ENCODE results near the gene SLC39A6.
"Not testable (repeated sequence)": the region's sequence is repeated elsewhere in the genome, so short reads cannot be mapped to it uniquely, and the experiment has no call there.

The SLC39A6 gene

GRCh38 chr18:36128907-36129299 lies 237 bp downstream of the SLC39A6 start:
- peak overlapping the region; percentile 97 for H3K4me3 ChIP-seq (ENCODE audit: low read length)
- TF ChIP-seq ZNF274 (IDR thresholded peaks at IDR 0.05; ENCODE audit: low read depth, low read length): no peak

- peak overlapping the region; percentile 97 for H3K4me3 ChIP-seq (ENCODE audit: low read length)
- no peak for TF ChIP-seq ZNF274 (IDR thresholded peaks at IDR 0.05; ENCODE audit: low read depth, low read length)
Measured at GRCh38 chr18:36128530-36128870, 640 bp downstream of the SLC39A6 start.

- H3K4me3 ChIP-seq (ENCODE audit: low read length): peak overlapping the region; percentile 97
- no peak for TF ChIP-seq ZNF274 (IDR thresholded peaks at IDR 0.05; ENCODE audit: low read depth, low read length)
Measured at GRCh38 chr18:36127836-36128529, 1.2 kb downstream of the SLC39A6 start.

- TF ChIP-seq ZNF274 (IDR thresholded peaks at IDR 0.05; ENCODE audit: low read depth, low read length): no peak
- H3K4me3 ChIP-seq (ENCODE audit: low read length): no peak overlapping the region
Measured at GRCh38 chr18:36126668-36127067, 2.5 kb downstream of the SLC39A6 start.

- H3K4me3 ChIP-seq (ENCODE audit: low read length): no peak overlapping the region
- TF ChIP-seq ZNF274 (IDR thresholded peaks at IDR 0.05; ENCODE audit: low read depth, low read length): no peak
Measured at GRCh38 chr18:36124841-36125240, 4.3 kb downstream of the SLC39A6 start.

GRCh38 chr18:36120297-36120696 lies 8.8 kb downstream of the SLC39A6 start:
- no peak for TF ChIP-seq ZNF274 (IDR thresholded peaks at IDR 0.05; ENCODE audit: low read depth, low read length)
- no peak overlapping the region for H3K4me3 ChIP-seq (ENCODE audit: low read length)

GRCh38 chr18:36116771-36117170 lies 12.4 kb downstream of the SLC39A6 start:
- not testable (repeated sequence) for H3K4me3 ChIP-seq (ENCODE audit: low read length)

GRCh38 chr18:36114738-36115137 lies 14.4 kb downstream of the SLC39A6 start:
- TF ChIP-seq ZNF274 (IDR thresholded peaks at IDR 0.05; ENCODE audit: low read depth, low read length): no peak
- H3K4me3 ChIP-seq (ENCODE audit: low read length): no peak overlapping the region

- no peak for TF ChIP-seq ZNF274 (IDR thresholded peaks at IDR 0.05; ENCODE audit: low read depth, low read length)
- no peak overlapping the region for H3K4me3 ChIP-seq (ENCODE audit: low read length)
Measured at GRCh38 chr18:36114251-36114650, 14.9 kb downstream of the SLC39A6 start.

- H3K4me3 ChIP-seq (ENCODE audit: low read length): no peak overlapping the region
- no peak for TF ChIP-seq ZNF274 (IDR thresholded peaks at IDR 0.05; ENCODE audit: low read depth, low read length)
Measured at GRCh38 chr18:36112302-36112701, 16.8 kb downstream of the SLC39A6 start.

GRCh38 chr18:36109737-36110136 lies 19.4 kb downstream of the SLC39A6 start:
- TF ChIP-seq ZNF274 (IDR thresholded peaks at IDR 0.05; ENCODE audit: low read depth, low read length): no peak
- no peak overlapping the region for H3K4me3 ChIP-seq (ENCODE audit: low read length)

- no peak for TF ChIP-seq ZNF274 (IDR thresholded peaks at IDR 0.05; ENCODE audit: low read depth, low read length)
- H3K4me3 ChIP-seq (ENCODE audit: low read length): no peak overlapping the region
Measured at GRCh38 chr18:36108601-36109000, 20.5 kb downstream of the SLC39A6 start.

- no peak for TF ChIP-seq ZNF274 (IDR thresholded peaks at IDR 0.05; ENCODE audit: low read depth, low read length)
- no peak overlapping the region for H3K4me3 ChIP-seq (ENCODE audit: low read length)
Measured at GRCh38 chr18:36108196-36108595, 20.9 kb downstream of the SLC39A6 start.

GRCh38 chr18:36107477-36107876 lies 21.7 kb downstream of the SLC39A6 start:
- TF ChIP-seq ZNF274 (IDR thresholded peaks at IDR 0.05; ENCODE audit: low read depth, low read length): no peak

GRCh38 chr18:36104749-36105148 lies 24.4 kb downstream of the SLC39A6 start:
- TF ChIP-seq ZNF274 (IDR thresholded peaks at IDR 0.05; ENCODE audit: low read depth, low read length): no peak
- no peak overlapping the region for H3K4me3 ChIP-seq (ENCODE audit: low read length)

More at GRCh38 chr18:36107477-36107876, 21.7 kb downstream of the SLC39A6 start:
- no peak overlapping the region for H3K4me3 ChIP-seq (ENCODE audit: low read length)

GRCh38 chr18:36101943-36102342 lies 27.2 kb downstream of the SLC39A6 start:
- H3K4me3 ChIP-seq (ENCODE audit: low read length): no peak overlapping the region
- no peak for TF ChIP-seq ZNF274 (IDR thresholded peaks at IDR 0.05; ENCODE audit: low read depth, low read length)
